Ureter (tissue), 1 donor: ENCODE data around the gene RCVRN. TPM values are rescaled to one million over a fixed set of nuclear protein-coding genes. Genes with fewer than 3 reads are reported as not detected.

Experiments used
- DNase-seq: peaks from one replicate; pipeline ENCODE4 v3.0.0-alpha.2; 2020; ENCODE audit warnings: low spot score
- total RNA-seq: library from RNA; stranded (reverse); gene quantifications from one replicate; pipeline ENCODE4 v1.2.4, GENCODE V29; 2023
- donor health status: DM: yes; HTN: yes; CAD: no.

Gene RCVRN
- total RNA-seq, 1 donor from 2014 or later, result not detected

GRCh38 chr17:9854255-9854654 lies 50.8 kb downstream of the RCVRN start:
- DNase-seq, result no peak

- no peak for DNase-seq
Observed at GRCh38 chr17:9850151-9850550, 54.9 kb downstream of the RCVRN start.

Other genes with a start within 250 kb of the RCVRN start
- gene DHRS7C, start 113.7 kb downstream of the RCVRN start, total RNA-seq, result not detected
- gene GSG1L2, start 83.2 kb downstream of the RCVRN start, total RNA-seq, result not detected
- 0.10 TPM for gene GLP2R, start 79.3 kb downstream of the RCVRN start, total RNA-seq